ENCODE results near the gene LRRC59. TPM values are rescaled to one million over a fixed set of nuclear protein-coding genes. Genes with fewer than 3 reads are reported as not detected.
A peak's percentile ranks its signal among the peaks of the same experiment; 100 is the strongest.

The LRRC59 gene
- total and polyA plus RNA-seq, 8 donors: 43.6 to 151 (median 54.3) TPM

- no peak for TF ChIP-seq CTCF (IDR thresholded peaks at IDR 0.05)
- peak in 1 of 4 donors; percentile 71 for DNase-seq
- no peaks in the 10 kb centered on the region for H3K27me3 ChIP-seq
- no peaks in the 10 kb centered on the region for H3K9me3 ChIP-seq
- no peak for ATAC-seq
- no peak overlapping the region for H3K4me3 ChIP-seq
- H3K36me3 ChIP-seq: peaks cover 0 to 76% of the 10 kb centered on the region in 2 donors
- H3K4me1 ChIP-seq: no peaks in the 10 kb centered on the region
- intact Hi-C loops (cut with DNase I): no loop called here
- no peak overlapping the region for H3K27ac ChIP-seq
Measured at GRCh38 chr17:50356418-50356817, 40.9 kb downstream of the LRRC59 start.

- no peaks in the 10 kb centered on the region for H3K27me3 ChIP-seq
- H3K4me1 ChIP-seq: no peaks in the 10 kb centered on the region
- peaks cover 0 to 75% of the 10 kb centered on the region in 2 donors for H3K36me3 ChIP-seq
- DNase-seq (peak in 1 of 4 donors; percentile 70), ATAC-seq (no peak)
- no peaks in the 10 kb centered on the region for H3K9me3 ChIP-seq
- no peak for TF ChIP-seq CTCF (IDR thresholded peaks at IDR 0.05)
- intact Hi-C loops (cut with DNase I): no loop called here
- H3K4me3 ChIP-seq: no peak overlapping the region
- H3K27ac ChIP-seq: no peak overlapping the region
Measured at GRCh38 chr17:50355701-50356341, 41.5 kb downstream of the LRRC59 start.

GRCh38 chr17:50355336-50355700 is 42.0 kb downstream of the LRRC59 start:
- Histone ChIP-seq H3K27ac (no peak overlapping the region), H3K27me3 (no peaks in the 10 kb centered on the region), H3K4me1 (no peaks in the 10 kb centered on the region), H3K9me3 (no peaks in the 10 kb centered on the region), H3K4me3 (no peak overlapping the region), H3K36me3 (peaks cover 0 to 70% of the 10 kb centered on the region in 2 donors)
- no peak for TF ChIP-seq CTCF (IDR thresholded peaks at IDR 0.05)
- intact Hi-C loops (cut with DNase I): no loop called here
- DNase-seq (no peak), ATAC-seq (no peak)

GRCh38 chr17:50354776-50355175 is 42.5 kb downstream of the LRRC59 start:
- intact Hi-C loops (cut with DNase I): no loop called here
- Histone ChIP-seq H3K27me3 (no peaks in the 10 kb centered on the region), H3K27ac (no peak overlapping the region), H3K9me3 (no peaks in the 10 kb centered on the region), H3K4me1 (no peaks in the 10 kb centered on the region), H3K36me3 (peaks cover 0 to 65% of the 10 kb centered on the region in 2 donors), H3K4me3 (no peak overlapping the region)
- DNase-seq: no peak
- TF ChIP-seq CTCF (IDR thresholded peaks at IDR 0.05): no peak
- no peak for ATAC-seq

GRCh38 chr17:50354198-50354597 is 43.1 kb downstream of the LRRC59 start:
- TF ChIP-seq CTCF (IDR thresholded peaks at IDR 0.05): no peak
- H3K36me3 ChIP-seq: peaks cover 0 to 59% of the 10 kb centered on the region in 2 donors
- no peak for DNase-seq

More at GRCh38 chr17:50354198-50354597, 43.1 kb downstream of the LRRC59 start:
- Histone ChIP-seq H3K4me3 (no peak overlapping the region), H3K27me3 (no peaks in the 10 kb centered on the region), H3K27ac (no peak overlapping the region), H3K4me1 (no peaks in the 10 kb centered on the region), H3K9me3 (no peaks in the 10 kb centered on the region)
- intact Hi-C loops (cut with DNase I): no loop called here
- ATAC-seq: no peak
